GM21737 (cell line): Measurements from ENCODE around the gene WDPCP.
"Not testable (repeated sequence)": the region's sequence is repeated elsewhere in the genome, so short reads cannot be mapped to it uniquely, and the experiment has no call there.

Experiments used
- ATAC-seq: cut with Tn5 transposase; IDR thresholded peaks from one replicate; pipeline ENCODE4 v1.9.1; 2021; ENCODE audit warnings: mild to moderate bottlenecking, moderate library complexity; ENCODE audit not compliant: unreplicated experiment

The WDPCP gene

GRCh38 chr2:63544017-63544627 is 44.2 kb downstream of the WDPCP start:
- no peak for ATAC-seq

- ATAC-seq, result no peak
Measured at GRCh38 chr2:63539416-63540162, 48.7 kb downstream of the WDPCP start.

GRCh38 chr2:63538390-63538789 is 49.9 kb downstream of the WDPCP start:
- ATAC-seq, result no peak

GRCh38 chr2:63537306-63537705 is 51.0 kb downstream of the WDPCP start:
- ATAC-seq, result no peak

- ATAC-seq, result no peak
Measured at GRCh38 chr2:63530704-63531279, 57.5 kb downstream of the WDPCP start.

GRCh38 chr2:63525905-63526304 is 62.4 kb downstream of the WDPCP start:
- no peak for ATAC-seq

- ATAC-seq, result no peak
Measured at GRCh38 chr2:63522950-63523349, 65.3 kb downstream of the WDPCP start.

- ATAC-seq, result no peak
Measured at GRCh38 chr2:63520793-63521192, 67.5 kb downstream of the WDPCP start.

- ATAC-seq, result no peak
Measured at GRCh38 chr2:63514781-63515180, 73.5 kb downstream of the WDPCP start.

GRCh38 chr2:63514237-63514716 is 74.0 kb downstream of the WDPCP start:
- no peak for ATAC-seq

- no peak for ATAC-seq
Measured at GRCh38 chr2:63506320-63506719, 82.0 kb downstream of the WDPCP start.

- ATAC-seq, result no peak
Measured at GRCh38 chr2:63503818-63504217, 84.5 kb downstream of the WDPCP start.

- no peak for ATAC-seq
Measured at GRCh38 chr2:63500398-63500797, 87.9 kb downstream of the WDPCP start.

GRCh38 chr2:63497576-63497975 is 90.7 kb downstream of the WDPCP start:
- ATAC-seq, result no peak

GRCh38 chr2:63494968-63495367 is 93.3 kb downstream of the WDPCP start:
- ATAC-seq, result no peak

GRCh38 chr2:63494100-63494499 is 94.2 kb downstream of the WDPCP start:
- no peak for ATAC-seq

- no peak for ATAC-seq
Measured at GRCh38 chr2:63488118-63488713, 100.1 kb downstream of the WDPCP start.

GRCh38 chr2:63486861-63487290 is 101.4 kb downstream of the WDPCP start:
- no peak for ATAC-seq

GRCh38 chr2:63484901-63485300 is 103.4 kb downstream of the WDPCP start:
- ATAC-seq, result no peak

GRCh38 chr2:63484481-63484880 is 103.8 kb downstream of the WDPCP start:
- no peak for ATAC-seq

GRCh38 chr2:63477686-63478085 is 110.6 kb downstream of the WDPCP start:
- ATAC-seq, result no peak

GRCh38 chr2:63469313-63469712 is 119.0 kb downstream of the WDPCP start:
- not testable (repeated sequence) for ATAC-seq
